Smooth muscle cell (in vitro differentiated cells): Measurements from ENCODE around the gene BUB1. TPM values are rescaled to one million over a fixed set of nuclear protein-coding genes. Genes with fewer than 3 reads are reported as not detected.

Experiments used
- DNase-seq: peaks from one replicate; lab custom pipeline; 2025; ENCODE audit not compliant: unreplicated experiment; lab: John Stamatoyannopoulos, UW
- H2AFZ ChIP-seq: fragments of 200-600 bp; sonication (generic); 2 replicates; pipeline ENCODE4 v1.6.0; 2016; ENCODE audit warnings: antibody characterized with exemption, low read depth, mild to moderate bottlenecking
- H3F3A ChIP-seq: fragments of 200-600 bp; sonication (generic); 2 replicates; pipeline ENCODE4 v1.6.0; 2017; ENCODE audit warnings: antibody characterized with exemption, low read depth
- H3K27ac ChIP-seq: fragments of 200-600 bp; sonication (generic); 2 replicates; pipeline ENCODE4 v1.5.1; 2016; ENCODE audit warnings: low read depth, mild to moderate bottlenecking
- H3K27me3 ChIP-seq: fragments of 200-600 bp; sonication (generic); 2 replicates; pipeline ENCODE4 v1.6.1; 2016; ENCODE audit warnings: low read depth, mild to moderate bottlenecking
- H3K36me3 ChIP-seq: fragments of 200-600 bp; sonication (generic); 2 replicates; pipeline ENCODE4 v1.5.1; 2016; ENCODE audit warnings: low read depth
- H3K4me1 ChIP-seq: fragments of 200-600 bp; sonication (generic); 2 replicates; pipeline ENCODE4 v1.5.1; 2016; ENCODE audit warnings: low read depth
- H3K4me2 ChIP-seq: fragments of 200-600 bp; sonication (generic); 2 replicates; pipeline ENCODE4 v1.6.0; 2016; ENCODE audit warnings: mild to moderate bottlenecking
- H3K4me3 ChIP-seq: fragments of 200-600 bp; sonication (generic); 2 replicates; pipeline ENCODE4 v1.5.1; 2016; ENCODE audit warnings: mild to moderate bottlenecking
- H3K79me2 ChIP-seq: fragments of 200-600 bp; sonication (generic); 2 replicates; pipeline ENCODE4 v1.6.0; 2016; ENCODE audit warnings: low read depth, mild to moderate bottlenecking
- H3K9ac ChIP-seq: fragments of 200-600 bp; sonication (generic); 2 replicates; pipeline ENCODE4 v1.6.0; 2016; ENCODE audit warnings: low read depth
- H3K9me3 ChIP-seq: fragments of 200-600 bp; sonication (generic); replicated peaks from 2 replicates; pipeline ENCODE4 v1.5.1; 2016; ENCODE audit warnings: low read depth
- H4K20me1 ChIP-seq: fragments of 200-600 bp; sonication (generic); 2 replicates; pipeline ENCODE4 v1.6.0; 2016; ENCODE audit warnings: low read depth
- WGBS: methylation state at CpG from one replicate; pipeline ENCODE4 v1.1.7; 2016; ENCODE audit warnings: low lambda C conversion rate; 5-methylcytosine and 5-hydroxymethylcytosine counted together
- polyA plus RNA-seq: library from polyadenylated mRNA; unstranded; fragments of >200 nt; fragmentation: Nextera tagmentation; extraction: Ambion mirVana; gene quantifications from 2 replicates; pipeline ENCODE4 v1.2.1, GENCODE V29; 2016
- total RNA-seq: library from RNA; depleted of rRNA; stranded (reverse); fragments of >200 nt; gene quantifications from 2 replicates; pipeline ENCODE4 v1.2.3, GENCODE V29; 2014
- TF ChIP-seq, protein P1 (sequence below): fragments of 200-600 bp; sonication (generic); IDR thresholded peaks from 2 replicates; pipeline ENCODE4 v1.5.1; 2017; ENCODE audit warnings: borderline replicate concordance, mild to moderate bottlenecking, antibody characterized with exemption; ENCODE audit not compliant: insufficient read depth, poor library complexity, severe bottlenecking

The BUB1 gene
- total and polyA plus RNA-seq, 2 experiments from 2014 or later, result 8.6 to 18.6 TPM

DNA sequence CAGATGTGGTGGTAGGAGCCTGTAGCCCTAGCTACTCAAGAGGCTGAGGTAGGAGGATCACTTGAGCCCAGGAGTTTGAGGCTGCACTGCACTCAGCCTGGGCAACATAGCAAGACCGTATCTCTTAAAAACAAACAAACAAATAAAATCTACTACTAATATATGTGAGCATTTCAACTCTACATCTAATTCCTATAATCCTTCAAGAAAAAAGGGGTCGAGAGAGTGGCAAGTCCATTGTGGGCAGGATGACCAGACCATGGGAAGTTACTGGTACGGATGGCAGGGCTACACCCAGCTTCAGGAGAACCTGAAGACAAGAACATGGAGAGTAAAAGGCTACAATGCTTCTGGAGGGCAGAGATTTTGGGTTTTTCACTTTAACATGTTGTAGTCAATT, 24.0 kb downstream of the BUB1 start:
- Histone ChIP-seq H3K79me2 (no peaks in the 10 kb centered on the region), H3K27me3 (no peaks in the 10 kb centered on the region), H4K20me1 (no peaks in the 10 kb centered on the region), H3K9me3 (no peaks in the 10 kb centered on the region), H2AFZ (no peak overlapping the region), H3K36me3 (no peaks in the 10 kb centered on the region), H3K4me2 (no peak overlapping the region), H3F3A (no peaks in the 10 kb centered on the region), H3K9ac (no peak overlapping the region), H3K4me3 (no peak overlapping the region), H3K27ac (no peak overlapping the region), H3K4me1 (no peaks in the 10 kb centered on the region)
- 98% methylated on average over 3 of the region's 3 CpGs for WGBS
- TF ChIP-seq, protein P1, sequence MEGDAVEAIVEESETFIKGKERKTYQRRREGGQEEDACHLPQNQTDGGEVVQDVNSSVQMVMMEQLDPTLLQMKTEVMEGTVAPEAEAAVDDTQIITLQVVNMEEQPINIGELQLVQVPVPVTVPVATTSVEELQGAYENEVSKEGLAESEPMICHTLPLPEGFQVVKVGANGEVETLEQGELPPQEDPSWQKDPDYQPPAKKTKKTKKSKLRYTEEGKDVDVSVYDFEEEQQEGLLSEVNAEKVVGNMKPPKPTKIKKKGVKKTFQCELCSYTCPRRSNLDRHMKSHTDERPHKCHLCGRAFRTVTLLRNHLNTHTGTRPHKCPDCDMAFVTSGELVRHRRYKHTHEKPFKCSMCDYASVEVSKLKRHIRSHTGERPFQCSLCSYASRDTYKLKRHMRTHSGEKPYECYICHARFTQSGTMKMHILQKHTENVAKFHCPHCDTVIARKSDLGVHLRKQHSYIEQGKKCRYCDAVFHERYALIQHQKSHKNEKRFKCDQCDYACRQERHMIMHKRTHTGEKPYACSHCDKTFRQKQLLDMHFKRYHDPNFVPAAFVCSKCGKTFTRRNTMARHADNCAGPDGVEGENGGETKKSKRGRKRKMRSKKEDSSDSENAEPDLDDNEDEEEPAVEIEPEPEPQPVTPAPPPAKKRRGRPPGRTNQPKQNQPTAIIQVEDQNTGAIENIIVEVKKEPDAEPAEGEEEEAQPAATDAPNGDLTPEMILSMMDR, result no peak
- no peak for DNase-seq

DNA sequence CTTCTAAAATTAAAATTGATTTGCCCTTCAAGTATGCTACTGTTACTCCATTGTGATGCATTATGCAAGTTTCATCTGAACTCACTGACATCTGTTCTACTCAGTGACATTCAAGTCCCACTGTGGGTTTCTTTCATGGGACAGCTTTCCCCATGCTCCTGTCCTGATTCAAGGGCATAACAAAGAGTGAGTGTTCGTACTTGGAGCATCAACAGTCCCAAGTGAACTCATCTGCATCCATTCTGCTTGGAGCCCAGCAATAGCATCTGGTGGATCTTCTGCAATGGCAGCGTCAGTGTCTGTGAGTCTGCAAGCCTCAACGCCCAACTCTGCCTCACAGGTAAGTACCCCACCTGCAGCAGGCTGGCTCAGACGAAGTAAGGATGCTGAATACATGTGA, 27.5 kb downstream of the BUB1 start:
- H3K4me3 ChIP-seq, result no peak overlapping the region
- no peaks in the 10 kb centered on the region for H4K20me1 ChIP-seq
- H3K9ac ChIP-seq, result no peak overlapping the region
- TF ChIP-seq, protein P1, result no peak
- H3K79me2 ChIP-seq, result no peaks in the 10 kb centered on the region
- H3K27me3 ChIP-seq, result no peaks in the 10 kb centered on the region
- 99% methylated on average over 4 of the region's 4 CpGs for WGBS
- no peak overlapping the region for H3K4me2 ChIP-seq
- H3K36me3 ChIP-seq, result no peaks in the 10 kb centered on the region
- H3K27ac ChIP-seq, result no peak overlapping the region
- DNase-seq, result no peak
- H3K4me1 ChIP-seq, result no peaks in the 10 kb centered on the region
- no peaks in the 10 kb centered on the region for H3F3A ChIP-seq
- no peak overlapping the region for H2AFZ ChIP-seq
- H3K9me3 ChIP-seq, result no peaks in the 10 kb centered on the region

DNA sequence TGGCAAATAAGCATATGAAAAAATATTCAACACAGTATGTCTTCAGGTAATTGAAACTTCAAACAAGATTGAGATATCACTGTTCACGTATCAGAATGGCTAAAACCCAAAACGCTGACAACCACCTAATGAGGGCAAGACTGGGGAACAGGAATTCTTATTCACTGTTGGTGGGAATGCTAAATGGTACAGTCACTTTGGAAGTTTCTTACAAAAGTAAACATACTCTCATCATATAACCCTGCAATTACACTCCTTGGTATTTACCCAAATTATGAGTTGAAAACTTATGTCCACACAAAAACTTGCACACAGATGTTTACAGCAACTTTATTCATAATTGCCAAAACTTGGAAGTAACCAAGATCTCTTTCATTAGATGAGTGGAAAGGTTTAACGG, 30.1 kb downstream of the BUB1 start:
- Histone ChIP-seq H3K36me3 (no peaks in the 10 kb centered on the region), H4K20me1 (no peaks in the 10 kb centered on the region), H3K79me2 (no peaks in the 10 kb centered on the region), H3K27ac (no peak overlapping the region), H3K4me3 (no peak overlapping the region), H3K9me3 (no peaks in the 10 kb centered on the region), H3K4me1 (no peaks in the 10 kb centered on the region), H3K9ac (no peak overlapping the region), H2AFZ (no peak overlapping the region), H3F3A (no peaks in the 10 kb centered on the region), H3K4me2 (no peak overlapping the region), H3K27me3 (no peaks in the 10 kb centered on the region)
- DNase-seq, result no peak
- WGBS, result 99% methylated on average over 3 of the region's 3 CpGs
- TF ChIP-seq, protein P1, result no peak

DNA sequence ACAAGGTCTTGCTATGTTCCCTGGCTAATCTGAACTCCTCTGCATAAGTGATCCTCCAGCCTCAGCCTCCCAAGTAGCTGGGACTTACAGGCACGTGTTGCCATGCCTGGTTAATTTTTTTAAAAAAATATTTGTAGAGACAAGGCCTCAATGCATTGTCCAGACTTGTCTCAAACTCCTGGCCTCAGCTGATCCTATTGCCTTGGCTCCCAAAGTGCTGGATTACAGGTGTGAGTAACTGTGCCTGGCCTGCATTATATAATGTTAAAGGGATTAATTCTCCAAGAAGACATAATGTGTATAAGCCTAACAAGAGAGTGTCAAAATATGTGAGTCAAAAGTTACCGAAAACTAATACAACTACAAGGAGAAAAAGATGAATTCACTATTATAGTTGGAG, 32.2 kb downstream of the BUB1 start:
- 86% methylated on average over 2 of the region's 2 CpGs for WGBS
- no peaks in the 10 kb centered on the region for H3K27me3 ChIP-seq
- H4K20me1 ChIP-seq, result no peaks in the 10 kb centered on the region
- H3F3A ChIP-seq, result no peaks in the 10 kb centered on the region
- no peaks in the 10 kb centered on the region for H3K79me2 ChIP-seq
- H3K4me2 ChIP-seq, result no peak overlapping the region
- no peaks in the 10 kb centered on the region for H3K9me3 ChIP-seq
- no peak overlapping the region for H3K27ac ChIP-seq
- H3K36me3 ChIP-seq, result no peaks in the 10 kb centered on the region
- no peak overlapping the region for H3K9ac ChIP-seq
- TF ChIP-seq, protein P1, result no peak
- no peak overlapping the region for H3K4me3 ChIP-seq
- no peak for DNase-seq
- no peaks in the 10 kb centered on the region for H3K4me1 ChIP-seq
- H2AFZ ChIP-seq, result no peak overlapping the region
